Measurements from ENCODE around the gene RPP30.

The RPP30 gene

DNA sequence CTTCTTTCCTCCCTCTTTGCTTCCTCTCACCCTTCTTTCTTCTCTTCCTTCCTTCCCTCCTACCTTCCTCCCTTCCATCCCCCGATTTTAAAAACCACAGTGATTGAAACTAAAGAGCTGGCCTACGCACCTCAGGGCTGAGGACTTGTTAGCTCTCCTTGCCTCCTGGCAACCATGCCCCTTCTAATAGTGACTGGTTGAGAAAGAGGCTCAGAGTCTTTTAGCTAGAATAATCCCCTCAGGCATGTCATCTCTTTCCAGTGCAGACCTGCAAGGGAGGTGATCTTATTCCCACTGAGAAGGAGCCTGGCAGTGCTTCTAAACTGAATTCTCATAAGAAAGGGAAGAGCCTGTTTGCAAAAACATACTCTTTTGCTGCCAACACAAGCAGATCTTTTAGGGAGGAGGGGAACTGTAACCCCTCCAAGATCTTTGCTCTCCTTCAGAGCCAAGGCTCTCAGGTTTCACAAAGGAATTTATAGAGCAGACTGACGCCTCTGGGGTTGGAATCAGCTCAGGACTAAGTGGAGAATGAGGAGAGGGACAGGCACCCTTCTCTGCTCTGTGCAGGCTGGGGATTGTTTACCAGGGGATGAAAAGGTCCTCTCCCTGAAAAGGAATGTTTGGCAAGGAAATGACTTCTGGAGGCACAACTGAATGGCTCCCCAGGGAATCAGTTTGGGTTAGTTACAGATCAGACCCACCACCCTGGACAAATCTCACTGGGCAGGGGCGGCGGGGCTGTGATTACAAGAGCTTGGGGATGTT, 58.5 kb downstream of the RPP30 start:
- H3K4me3 ChIP-seq (replicated peaks; ENCODE audit: low read depth, low read length): no peak overlapping the region
- DNase-seq (ENCODE audit: low read depth): peak; percentile 92
- TF ChIP-seq, protein P1, sequence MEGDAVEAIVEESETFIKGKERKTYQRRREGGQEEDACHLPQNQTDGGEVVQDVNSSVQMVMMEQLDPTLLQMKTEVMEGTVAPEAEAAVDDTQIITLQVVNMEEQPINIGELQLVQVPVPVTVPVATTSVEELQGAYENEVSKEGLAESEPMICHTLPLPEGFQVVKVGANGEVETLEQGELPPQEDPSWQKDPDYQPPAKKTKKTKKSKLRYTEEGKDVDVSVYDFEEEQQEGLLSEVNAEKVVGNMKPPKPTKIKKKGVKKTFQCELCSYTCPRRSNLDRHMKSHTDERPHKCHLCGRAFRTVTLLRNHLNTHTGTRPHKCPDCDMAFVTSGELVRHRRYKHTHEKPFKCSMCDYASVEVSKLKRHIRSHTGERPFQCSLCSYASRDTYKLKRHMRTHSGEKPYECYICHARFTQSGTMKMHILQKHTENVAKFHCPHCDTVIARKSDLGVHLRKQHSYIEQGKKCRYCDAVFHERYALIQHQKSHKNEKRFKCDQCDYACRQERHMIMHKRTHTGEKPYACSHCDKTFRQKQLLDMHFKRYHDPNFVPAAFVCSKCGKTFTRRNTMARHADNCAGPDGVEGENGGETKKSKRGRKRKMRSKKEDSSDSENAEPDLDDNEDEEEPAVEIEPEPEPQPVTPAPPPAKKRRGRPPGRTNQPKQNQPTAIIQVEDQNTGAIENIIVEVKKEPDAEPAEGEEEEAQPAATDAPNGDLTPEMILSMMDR (IDR thresholded peaks at IDR 0.05; ENCODE audit: low read length, missing control alignments): no peak

DNA sequence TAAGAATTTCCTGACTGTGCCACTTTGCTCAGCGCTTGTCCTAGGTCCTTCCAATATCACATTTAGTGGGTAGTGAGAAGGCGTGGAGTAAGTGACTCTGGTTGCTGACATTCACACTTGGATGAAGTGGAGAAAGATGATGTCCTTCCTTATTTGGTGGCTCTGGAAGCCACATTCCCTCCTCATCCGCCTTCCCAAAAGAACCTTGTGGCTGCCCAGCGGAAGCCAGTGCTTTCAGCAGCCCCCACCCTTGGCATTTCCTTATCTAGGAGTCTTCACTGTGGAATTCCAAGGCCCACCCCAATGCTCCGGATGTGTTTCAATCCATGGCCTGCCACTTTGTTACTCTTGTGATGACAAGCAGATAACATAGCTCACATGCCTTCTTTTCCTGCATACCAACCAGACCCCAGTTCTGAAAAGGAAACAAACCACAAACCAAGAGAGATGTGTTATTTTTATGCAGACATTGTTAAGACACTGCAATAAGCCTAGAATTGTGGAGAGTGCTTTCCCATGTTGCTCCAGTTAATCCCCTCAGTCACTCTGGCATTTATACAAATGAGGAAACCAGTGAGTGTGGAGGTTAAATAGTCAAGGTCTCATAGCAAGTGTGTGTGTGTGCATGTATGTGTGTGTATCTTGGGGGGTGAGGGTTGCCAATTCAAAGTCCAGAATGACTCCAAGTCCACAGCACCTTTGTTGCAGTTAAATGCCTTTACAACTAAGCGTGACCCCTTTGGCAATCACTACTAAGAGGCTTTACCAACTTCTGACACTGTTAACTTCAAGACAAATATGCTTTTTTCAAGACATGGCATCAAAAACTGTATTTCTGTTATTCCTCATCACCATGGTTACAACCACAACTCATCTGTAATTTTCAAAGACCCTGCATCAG, 59.4 kb downstream of the RPP30 start:
- TF ChIP-seq, protein P1 (IDR thresholded peaks at IDR 0.05; ENCODE audit: low read length, missing control alignments): no peak
- no peak overlapping the region for H3K4me3 ChIP-seq (replicated peaks; ENCODE audit: low read depth, low read length)
- peak; percentile 95 for DNase-seq (ENCODE audit: low read depth)

DNA sequence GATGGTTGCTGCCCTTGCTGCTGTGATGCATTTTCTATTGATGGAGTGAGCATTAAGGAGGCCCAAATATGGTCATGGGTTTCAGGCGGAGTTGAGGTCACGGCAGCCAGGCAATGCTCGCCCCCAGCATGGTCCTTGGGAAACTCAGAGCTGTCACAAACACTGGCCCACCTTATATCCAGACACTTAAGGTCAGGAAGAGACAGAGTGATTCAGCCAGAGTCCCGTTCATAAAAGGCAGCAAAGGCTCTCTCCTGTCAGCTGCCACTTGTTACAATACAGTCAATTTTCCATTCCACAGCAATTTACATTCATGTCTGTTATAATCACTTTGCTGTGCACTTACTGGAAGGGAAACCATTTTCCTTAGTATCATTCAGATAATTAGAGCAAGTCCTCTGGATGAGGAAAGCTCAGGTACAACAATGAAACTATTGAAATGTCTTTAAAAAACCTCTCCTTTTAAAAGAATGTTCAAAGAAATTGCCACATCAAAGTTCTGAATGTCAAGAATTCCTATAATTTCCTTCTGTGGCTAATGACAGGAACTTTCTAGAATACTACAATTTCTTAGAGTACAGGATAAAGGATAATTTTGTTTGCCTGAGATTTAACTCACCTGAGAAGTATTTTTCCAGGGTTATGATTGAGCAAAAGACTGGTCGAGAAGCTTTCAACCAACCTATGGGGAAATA, 64.0 kb downstream of the RPP30 start:
- peak; percentile 29 for DNase-seq (ENCODE audit: low read depth)
- TF ChIP-seq, protein P1 (IDR thresholded peaks at IDR 0.05; ENCODE audit: low read length, missing control alignments): no peak
- no peak overlapping the region for H3K4me3 ChIP-seq (replicated peaks; ENCODE audit: low read depth, low read length)

DNA sequence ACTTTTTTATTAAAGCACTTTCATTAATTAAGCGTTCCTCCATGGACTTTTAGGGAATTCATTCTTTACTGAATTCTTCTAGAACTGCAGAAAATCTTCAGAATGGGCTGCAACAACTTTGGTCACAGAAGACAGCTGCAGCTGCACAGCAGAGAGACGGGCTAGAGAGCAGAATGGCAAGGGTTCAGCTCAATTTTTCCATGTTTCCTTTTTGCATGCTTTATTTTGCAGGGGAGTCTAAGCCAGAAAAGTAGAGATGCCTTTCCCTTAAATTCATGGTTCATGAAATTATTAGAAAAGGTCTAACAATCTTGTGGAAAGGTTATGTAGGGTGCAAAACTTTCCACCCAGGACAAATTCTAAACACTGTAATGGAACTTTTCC, 64.5 kb downstream of the RPP30 start:
- no peak overlapping the region for H3K4me3 ChIP-seq (replicated peaks; ENCODE audit: low read depth, low read length)
- DNase-seq (ENCODE audit: low read depth): no peak
- TF ChIP-seq, protein P1 (IDR thresholded peaks at IDR 0.05; ENCODE audit: low read length, missing control alignments): no peak

DNA sequence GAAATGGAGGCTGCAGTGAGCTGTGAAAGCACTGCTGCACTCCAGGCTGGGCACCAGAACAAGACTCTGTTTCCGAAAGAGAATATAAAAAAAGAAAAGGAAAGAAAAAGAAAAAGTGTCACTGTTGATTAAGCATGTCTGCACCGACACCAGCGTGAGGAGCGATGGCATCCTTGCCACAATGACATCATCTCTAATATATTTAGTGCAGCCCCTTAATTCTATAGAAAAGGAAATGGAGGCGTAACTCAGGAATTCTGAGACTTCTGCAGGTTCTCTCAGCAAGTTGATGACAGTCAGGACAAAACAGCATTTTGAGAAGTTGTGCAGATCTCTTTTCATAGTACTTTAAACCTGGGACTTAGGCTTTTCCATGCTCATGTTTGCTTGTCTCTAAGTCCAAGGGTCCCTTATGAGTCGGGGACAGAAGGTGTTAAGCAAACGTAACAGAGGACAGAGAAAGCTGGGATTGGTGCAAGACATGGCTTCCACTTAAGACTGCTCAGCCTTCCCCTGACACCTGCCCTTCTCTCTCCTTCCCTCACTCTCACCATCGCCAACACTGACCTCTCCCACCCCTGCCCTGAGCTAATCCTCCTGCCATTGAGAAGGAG, 66.0 kb downstream of the RPP30 start:
- TF ChIP-seq, protein P1 (IDR thresholded peaks at IDR 0.05; ENCODE audit: low read length, missing control alignments): no peak
- H3K4me3 ChIP-seq (replicated peaks; ENCODE audit: low read depth, low read length): no peak overlapping the region
- no peak for DNase-seq (ENCODE audit: low read depth)

DNA sequence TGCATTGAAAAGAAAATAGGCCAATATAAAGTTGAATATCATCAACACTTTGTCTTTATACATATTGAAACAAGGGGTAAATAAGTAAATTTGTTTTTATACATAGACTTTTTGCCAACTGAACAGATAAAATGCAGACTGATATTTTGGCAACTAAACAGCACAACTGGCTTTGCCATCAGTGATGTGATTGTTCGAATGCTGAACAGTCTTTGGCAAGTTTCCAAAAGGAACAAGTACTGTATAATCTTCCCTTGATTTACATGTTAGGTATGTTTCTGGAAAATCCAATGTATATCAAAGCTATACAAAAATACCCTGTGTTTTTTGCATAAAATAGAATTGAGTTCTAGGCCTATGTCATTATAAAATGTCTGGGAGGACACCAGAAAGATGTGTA, 67.3 kb downstream of the RPP30 start:
- no peak overlapping the region for H3K4me3 ChIP-seq (replicated peaks; ENCODE audit: low read depth, low read length)
- peak; percentile 34 for DNase-seq (ENCODE audit: low read depth)
- TF ChIP-seq, protein P1 (IDR thresholded peaks at IDR 0.05; ENCODE audit: low read length, missing control alignments): no peak

Data from fibroblast of pulmonary artery (primary cell).